Measurements from ENCODE around the gene RAPGEFL1.

Gene RAPGEFL1

GRCh38 chr17:40178021-40178601, 841 bp downstream of the RAPGEFL1 start:
- DNase-seq (ENCODE audit: extremely low spot score), result no peak
- CTCF ChIA-PET, result no interaction called here
- POLR2A ChIA-PET, result interaction anchor here (1.8 kb wide), 1 partner anchor 38 kb away, joined by 6 read pairs; the partner anchor contains the start of gene CASC3
- TF ChIP-seq FOXK2 (IDR thresholded peaks at IDR 0.05), result no peak
- TF ChIP-seq ARNT (IDR thresholded peaks at IDR 0.05), result no peak
- no peak for TF ChIP-seq ELF4 (IDR thresholded peaks at IDR 0.05)
- TF ChIP-seq FOXA1 (IDR thresholded peaks at IDR 0.05), result no peak
- TF ChIP-seq L3MBTL2 (conservative IDR thresholded peaks at IDR 0.05), result no peak
- no peak for TF ChIP-seq CTBP1 (IDR thresholded peaks at IDR 0.05; ENCODE audit: borderline replicate concordance)
- no peak for TF ChIP-seq BHLHE40 (IDR thresholded peaks at IDR 0.05; ENCODE audit: borderline replicate concordance)
- no peak for TF ChIP-seq PKNOX1 (IDR thresholded peaks at IDR 0.05)
- no peak for TF ChIP-seq SP1 (IDR thresholded peaks at IDR 0.05)
- no peak for TF ChIP-seq LEF1 (IDR thresholded peaks at IDR 0.05; ENCODE audit: borderline replicate concordance)
- TF ChIP-seq SUZ12 (IDR thresholded peaks at IDR 0.05), result no peak
- TF ChIP-seq TARDBP (IDR thresholded peaks at IDR 0.05), result no peak
- TF ChIP-seq NFRKB (IDR thresholded peaks at IDR 0.05), result no peak
- no peak for TF ChIP-seq FOXM1 (IDR thresholded peaks at IDR 0.05; ENCODE audit: borderline replicate concordance)
- no peak for TF ChIP-seq HDGF (IDR thresholded peaks at IDR 0.05; ENCODE audit: borderline replicate concordance)
- no peak for TF ChIP-seq ZNF384 (IDR thresholded peaks at IDR 0.05)

GRCh38 chr17:40178660-40179059, 1.4 kb downstream of the RAPGEFL1 start:
- CTCF ChIA-PET, result no interaction called here
- TF ChIP-seq L3MBTL2 (conservative IDR thresholded peaks at IDR 0.05) (no peak), CTBP1 (IDR thresholded peaks at IDR 0.05; ENCODE audit: borderline replicate concordance) (no peak), FOXA1 (IDR thresholded peaks at IDR 0.05) (no peak), BHLHE40 (IDR thresholded peaks at IDR 0.05; ENCODE audit: borderline replicate concordance) (no peak), ZNF384 (IDR thresholded peaks at IDR 0.05) (no peak), ELF4 (IDR thresholded peaks at IDR 0.05) (no peak), SP1 (IDR thresholded peaks at IDR 0.05) (no peak), SUZ12 (IDR thresholded peaks at IDR 0.05) (no peak), FOXK2 (IDR thresholded peaks at IDR 0.05) (no peak)
- POLR2A ChIA-PET, result interaction anchor here (1.8 kb wide), 1 partner anchor 38 kb away, joined by 6 read pairs; the partner anchor contains the start of gene CASC3
- DNase-seq (ENCODE audit: extremely low spot score), result no peak

GRCh38 chr17:40179923-40180659, 2.8 kb downstream of the RAPGEFL1 start:
- CTCF ChIA-PET, result no interaction called here
- POLR2A ChIA-PET, result interaction anchor here (0.8 kb wide), 1 partner anchor 67 kb away, joined by 3 read pairs; no protein-coding TSS in a partner anchor
- no peak for DNase-seq (ENCODE audit: extremely low spot score)
- TF ChIP-seq ELF4 (IDR thresholded peaks at IDR 0.05) (no peak), SP1 (IDR thresholded peaks at IDR 0.05) (no peak), L3MBTL2 (conservative IDR thresholded peaks at IDR 0.05) (no peak), PKNOX1 (IDR thresholded peaks at IDR 0.05) (no peak), NFRKB (IDR thresholded peaks at IDR 0.05) (no peak), FOXM1 (IDR thresholded peaks at IDR 0.05; ENCODE audit: borderline replicate concordance) (no peak), ZNF384 (IDR thresholded peaks at IDR 0.05) (no peak), FOXA1 (IDR thresholded peaks at IDR 0.05) (no peak), ARNT (IDR thresholded peaks at IDR 0.05) (no peak), LEF1 (IDR thresholded peaks at IDR 0.05; ENCODE audit: borderline replicate concordance) (no peak), HDGF (IDR thresholded peaks at IDR 0.05; ENCODE audit: borderline replicate concordance) (no peak), FOXK2 (IDR thresholded peaks at IDR 0.05) (no peak), CTBP1 (IDR thresholded peaks at IDR 0.05; ENCODE audit: borderline replicate concordance) (no peak), SUZ12 (IDR thresholded peaks at IDR 0.05) (no peak), TARDBP (IDR thresholded peaks at IDR 0.05) (no peak), BHLHE40 (IDR thresholded peaks at IDR 0.05; ENCODE audit: borderline replicate concordance) (no peak)

- no peak for DNase-seq (ENCODE audit: extremely low spot score)
- ChIA-PET POLR2A (interaction anchor here (0.8 kb wide), 1 partner anchor 67 kb away, joined by 3 read pairs; no protein-coding TSS in a partner anchor), CTCF (no interaction called here)
- no peak for TF ChIP-seq ELF4 (IDR thresholded peaks at IDR 0.05)
- TF ChIP-seq CTBP1 (IDR thresholded peaks at IDR 0.05; ENCODE audit: borderline replicate concordance), result no peak
These were observed 3.4 kb downstream of the RAPGEFL1 start for GRCh38 chr17:40180694-40181093.

- TF ChIP-seq ZNF384 (IDR thresholded peaks at IDR 0.05), result no peak
- TF ChIP-seq FOXA1 (IDR thresholded peaks at IDR 0.05), result no peak
- TF ChIP-seq ARNT (IDR thresholded peaks at IDR 0.05), result no peak
- no peak for TF ChIP-seq SUZ12 (IDR thresholded peaks at IDR 0.05)
- TF ChIP-seq SP1 (IDR thresholded peaks at IDR 0.05), result no peak
- TF ChIP-seq NFRKB (IDR thresholded peaks at IDR 0.05), result no peak
- TF ChIP-seq L3MBTL2 (conservative IDR thresholded peaks at IDR 0.05), result no peak
- no peak for TF ChIP-seq BHLHE40 (IDR thresholded peaks at IDR 0.05; ENCODE audit: borderline replicate concordance)
- no peak for TF ChIP-seq HDGF (IDR thresholded peaks at IDR 0.05; ENCODE audit: borderline replicate concordance)
- no peak for TF ChIP-seq ELF4 (IDR thresholded peaks at IDR 0.05)
- no peak for TF ChIP-seq PKNOX1 (IDR thresholded peaks at IDR 0.05)
- TF ChIP-seq CTBP1 (IDR thresholded peaks at IDR 0.05; ENCODE audit: borderline replicate concordance), result no peak
- DNase-seq (ENCODE audit: extremely low spot score), result no peak
- ChIA-PET CTCF (no interaction called here), POLR2A (no interaction called here)
These were observed 3.9 kb downstream of the RAPGEFL1 start for GRCh38 chr17:40181205-40181604.

- ChIA-PET POLR2A (interaction anchor here (1.3 kb wide), 1 partner anchor 42 kb away, joined by 3 read pairs; the partner anchor contains the start of gene CASC3), CTCF (no interaction called here)
- TF ChIP-seq FOXM1 (IDR thresholded peaks at IDR 0.05; ENCODE audit: borderline replicate concordance), result no peak
- TF ChIP-seq LEF1 (IDR thresholded peaks at IDR 0.05; ENCODE audit: borderline replicate concordance), result no peak
- no peak for TF ChIP-seq FOXA1 (IDR thresholded peaks at IDR 0.05)
- TF ChIP-seq NFRKB (IDR thresholded peaks at IDR 0.05), result no peak
- TF ChIP-seq TARDBP (IDR thresholded peaks at IDR 0.05), result no peak
- TF ChIP-seq CTBP1 (IDR thresholded peaks at IDR 0.05; ENCODE audit: borderline replicate concordance), result no peak
- no peak for DNase-seq (ENCODE audit: extremely low spot score)
These were observed 5.3 kb downstream of the RAPGEFL1 start for GRCh38 chr17:40182606-40183005.

Measured in HEK293T (cell line).